ENCODE data around the gene TCFL5.

The TCFL5 gene

GRCh38 chr20:62895539-62895938, 33.9 kb upstream of the TCFL5 start:
- DNase-seq (ENCODE audit: low spot score), result no peak

- DNase-seq (ENCODE audit: low spot score), result no peak
Observed at GRCh38 chr20:62894261-62894660, 32.6 kb upstream of the TCFL5 start.

GRCh38 chr20:62893700-62894099, 32.1 kb upstream of the TCFL5 start:
- DNase-seq (ENCODE audit: low spot score), result no peak

- DNase-seq (ENCODE audit: low spot score), result peak; percentile 13
Observed at GRCh38 chr20:62892348-62893304, 31.0 kb upstream of the TCFL5 start.

- DNase-seq (ENCODE audit: low spot score), result peak; percentile 21
Observed at GRCh38 chr20:62891111-62891510, 29.5 kb upstream of the TCFL5 start.

- DNase-seq (ENCODE audit: low spot score), result peak; percentile 10
Observed at GRCh38 chr20:62890444-62890843, 28.8 kb upstream of the TCFL5 start.

GRCh38 chr20:62889871-62890270, 28.2 kb upstream of the TCFL5 start:
- DNase-seq (ENCODE audit: low spot score), result peak; percentile 17

- peak; percentile 3 for DNase-seq (ENCODE audit: low spot score)
Observed at GRCh38 chr20:62889411-62889810, 27.8 kb upstream of the TCFL5 start.

- DNase-seq (ENCODE audit: low spot score), result peak; percentile 24
Observed at GRCh38 chr20:62888910-62889309, 27.3 kb upstream of the TCFL5 start.

- DNase-seq (ENCODE audit: low spot score), result peak; percentile 17
Observed at GRCh38 chr20:62888406-62888805, 26.8 kb upstream of the TCFL5 start.

GRCh38 chr20:62887860-62888239, 26.2 kb upstream of the TCFL5 start:
- peak; percentile 20 for DNase-seq (ENCODE audit: low spot score)

- DNase-seq (ENCODE audit: low spot score), result no peak
Observed at GRCh38 chr20:62887152-62887859, 25.7 kb upstream of the TCFL5 start.

- DNase-seq (ENCODE audit: low spot score), result peak; percentile 22
Observed at GRCh38 chr20:62886709-62887058, 25.1 kb upstream of the TCFL5 start.

GRCh38 chr20:62885896-62886708, 24.5 kb upstream of the TCFL5 start:
- peak; percentile 35 for DNase-seq (ENCODE audit: low spot score)

- peak; percentile 33 for DNase-seq (ENCODE audit: low spot score)
Observed at GRCh38 chr20:62885046-62885895, 23.6 kb upstream of the TCFL5 start.

- peak; percentile 17 for DNase-seq (ENCODE audit: low spot score)
Observed at GRCh38 chr20:62884556-62884955, 22.9 kb upstream of the TCFL5 start.

- DNase-seq (ENCODE audit: low spot score), result peak; percentile 31
Observed at GRCh38 chr20:62882426-62882825, 20.8 kb upstream of the TCFL5 start.

- DNase-seq (ENCODE audit: low spot score), result peak; percentile 14
Observed at GRCh38 chr20:62881662-62882395, 20.2 kb upstream of the TCFL5 start.

GRCh38 chr20:62880935-62881661, 19.5 kb upstream of the TCFL5 start:
- DNase-seq (ENCODE audit: low spot score), result peak; percentile 26
